ENCODE data around the gene HPX. TPM values are rescaled to one million over a fixed set of nuclear protein-coding genes. Genes with fewer than 3 reads are reported as not detected.
"Not testable (repeated sequence)": the region's sequence is repeated elsewhere in the genome, so short reads cannot be mapped to it uniquely, and the experiment has no call there.

The HPX gene
- total and polyA plus RNA-seq, 5 experiments from 2014 or later: 1.6 to 1.7 TPM; not detected in 3

GRCh38 chr11:6397636-6398035 lies 43.2 kb downstream of the HPX start:
- Mint-ChIP-seq H3K27me3 (peaks cover 0 to under 1% (median 0%) of the 10 kb centered on the region in 5 donors), H3K27ac (peak overlapping the region in 4 of 10 donors; percentile 7 to 90 (median 41)), H3K4me1 (peaks cover 62 to 99% (median 84%) of the 10 kb centered on the region in 4 donors), H3K4me3 (no peak overlapping the region), H3K36me3 (peaks cover 23 to 80% (median 45%) of the 10 kb centered on the region in 3 donors), H3K9me3 (peaks cover 0 to 2% (median 0%) of the 10 kb centered on the region in 9 donors)
- POLR2A ChIA-PET: interaction anchor here (1.1 to 13.1 kb wide), 5 partner anchors 5 to 19 kb away, joined by 4 to 421 read pairs (median 358); partner anchors contain the start of genes APBB1 and SMPD1
- DNase-seq (no peak), ATAC-seq (no peak)

- peaks cover 23 to 82% (median 45%) of the 10 kb centered on the region in 3 donors for H3K36me3 Mint-ChIP-seq
- H3K9me3 Mint-ChIP-seq: no peaks in the 10 kb centered on the region
- ATAC-seq (no peak), DNase-seq (no peak)
- no peak overlapping the region for H3K4me3 Mint-ChIP-seq
- no peaks in the 10 kb centered on the region for H3K27me3 Mint-ChIP-seq
- H3K4me1 Mint-ChIP-seq: peaks cover 59 to 98% (median 84%) of the 10 kb centered on the region in 4 donors
- H3K27ac Mint-ChIP-seq: peak overlapping the region in 9 of 10 donors; percentile 17 to 93 (median 67)
- POLR2A ChIA-PET: interaction anchor here (8.2 to 13.1 kb wide), 2 partner anchors 6 to 15 kb away, joined by 121 to 358 read pairs; no protein-coding TSS in a partner anchor
Observed at GRCh38 chr11:6397156-6397555, 43.6 kb downstream of the HPX start.

- Mint-ChIP-seq H3K27ac (peak overlapping the region; percentile 18 to 96 (median 71)), H3K4me3 (peak overlapping the region in 4 of 10 donors; percentile 5 to 22 (median 10)), H3K4me1 (peaks cover 58 to 95% (median 84%) of the 10 kb centered on the region in 4 donors), H3K36me3 (peaks cover 23 to 77% (median 40%) of the 10 kb centered on the region in 3 donors), H3K27me3 (no peaks in the 10 kb centered on the region), H3K9me3 (no peaks in the 10 kb centered on the region)
- POLR2A ChIA-PET: interaction anchor here (0.5 to 13.1 kb wide), 3 partner anchors 7 to 355 kb away, joined by 3 to 358 read pairs (median 121); no protein-coding TSS in a partner anchor
- no peak for DNase-seq
- ATAC-seq: no peak
Observed at GRCh38 chr11:6395470-6396060, 45.2 kb downstream of the HPX start.

- DNase-seq: no peak
- H3K4me3 Mint-ChIP-seq: peak overlapping the region in 8 of 10 donors; percentile 46 to 96 (median 93)
- H3K9me3 Mint-ChIP-seq: no peaks in the 10 kb centered on the region
- H3K27ac Mint-ChIP-seq: peak overlapping the region; percentile 43 to 99 (median 84)
- H3K27me3 Mint-ChIP-seq: no peaks in the 10 kb centered on the region
- peaks cover 55 to 95% (median 80%) of the 10 kb centered on the region in 4 donors for H3K4me1 Mint-ChIP-seq
- POLR2A ChIA-PET: interaction anchor here (1.6 to 13.1 kb wide), 5 partner anchors 9 to 88 kb away, joined by 3 to 358 read pairs (median 121); partner anchors contain the start of genes APBB1, ARFIP2 and TIMM10B
- no peak for ATAC-seq
- peaks cover 15 to 64% (median 28%) of the 10 kb centered on the region in 3 donors for H3K36me3 Mint-ChIP-seq
Observed at GRCh38 chr11:6393989-6394670, 46.7 kb downstream of the HPX start.

GRCh38 chr11:6392251-6392650 lies 48.5 kb downstream of the HPX start:
- POLR2A ChIA-PET: interaction anchor here (0.9 to 13.1 kb wide), 8 partner anchors 9 to 89 kb away, joined by 3 to 358 read pairs (median 40); partner anchors contain the start of genes APBB1, ARFIP2, HPX and TIMM10B
- H3K4me1 Mint-ChIP-seq: peaks cover 47 to 94% (median 73%) of the 10 kb centered on the region in 4 donors

GRCh38 chr11:6391537-6392134 lies 49.2 kb downstream of the HPX start:
- H3K4me1 Mint-ChIP-seq: peaks cover 43 to 89% (median 69%) of the 10 kb centered on the region in 4 donors
- H3K27ac Mint-ChIP-seq: peak overlapping the region; percentile 91 to 99 (median 96)
- ATAC-seq (no peak), DNase-seq (no peak)
- H3K36me3 Mint-ChIP-seq: peaks cover 4 to 39% (median 7%) of the 10 kb centered on the region in 3 donors
- no peaks in the 10 kb centered on the region for H3K27me3 Mint-ChIP-seq
- no peaks in the 10 kb centered on the region for H3K9me3 Mint-ChIP-seq
- peak overlapping the region; percentile 91 to 97 (median 93) for H3K4me3 Mint-ChIP-seq
- POLR2A ChIA-PET: interaction anchor here (0.5 to 13.1 kb wide), 9 partner anchors 11 to 189 kb away, joined by 3 to 358 read pairs (median 15); partner anchors contain the start of genes APBB1, ARFIP2 and TIMM10B

More at GRCh38 chr11:6392251-6392650, 48.5 kb downstream of the HPX start:
- Mint-ChIP-seq H3K4me3 (peak overlapping the region; percentile 91 to 97 (median 93)), H3K36me3 (peaks cover 4 to 45% (median 11%) of the 10 kb centered on the region in 3 donors), H3K27ac (peak overlapping the region; percentile 91 to 99 (median 96))
- H3K9me3 Mint-ChIP-seq, H3K27me3 Mint-ChIP-seq, ATAC-seq, DNase-seq: not testable (repeated sequence)

- POLR2A ChIA-PET: interaction anchor here (1.0 to 13.1 kb wide), 13 partner anchors 12 to 355 kb away, joined by 3 to 358 read pairs (median 8); partner anchors contain the start of genes APBB1, ARFIP2, HPX and TIMM10B
Observed at GRCh38 chr11:6390718-6391469, 49.9 kb downstream of the HPX start.

GRCh38 chr11:6389905-6390717 lies 50.7 kb downstream of the HPX start, which contains the start of gene SMPD1:
Gene SMPD1 (plus strand): TSS chr11:6390474. CDS start chr11:6390599, 125 bp downstream.
- H3K4me1 Mint-ChIP-seq: peaks cover 35 to 82% (median 67%) of the 10 kb centered on the region in 4 donors
- peak within 1 kb of the TSS; percentile 96 to 99 (median 98) for H3K27ac Mint-ChIP-seq
- peak; percentile 90 to 97 (median 92) for DNase-seq
- H3K36me3 Mint-ChIP-seq: peaks cover 0 to 28% (median 3%) of the 10 kb centered on the region in 3 donors
- POLR2A ChIA-PET: interaction anchor here (0.6 to 13.1 kb wide), 17 partner anchors 11 to 356 kb away, joined by 3 to 358 read pairs (median 4); partner anchors contain the start of genes APBB1, ARFIP2, HPX and MRPL17
- no peaks in the 10 kb centered on the region for H3K9me3 Mint-ChIP-seq
- H3K4me3 Mint-ChIP-seq: peak within 1 kb of the TSS; percentile 91 to 97 (median 93)
- H3K27me3 Mint-ChIP-seq: no peaks in the 10 kb centered on the region
- ATAC-seq: peak; percentile 83 to 85

More at GRCh38 chr11:6390718-6391469, 49.9 kb downstream of the HPX start:
- Mint-ChIP-seq H3K4me1 (peaks cover 37 to 82% (median 64%) of the 10 kb centered on the region in 4 donors), H3K36me3 (peaks cover 0 to 32% (median 3%) of the 10 kb centered on the region in 3 donors), H3K27me3 (no peaks in the 10 kb centered on the region), H3K4me3 (peak overlapping the region; percentile 91 to 97 (median 93)), H3K9me3 (no peaks in the 10 kb centered on the region), H3K27ac (peak overlapping the region; percentile 94 to 99 (median 97))
- peak in 2 of 10 donors; percentile 50 to 51 for DNase-seq
- peak; percentile 9 to 43 for ATAC-seq

GRCh38 chr11:6388748-6389147 lies 52.0 kb downstream of the HPX start:
- DNase-seq (no peak), ATAC-seq (no peak)
- H3K4me3 Mint-ChIP-seq: peak overlapping the region in 5 of 10 donors; percentile 59 to 96 (median 93)
- no peaks in the 10 kb centered on the region for H3K27me3 Mint-ChIP-seq
- H3K9me3 Mint-ChIP-seq: no peaks in the 10 kb centered on the region
- peaks cover 33 to 74% (median 60%) of the 10 kb centered on the region in 4 donors for H3K4me1 Mint-ChIP-seq
- H3K27ac Mint-ChIP-seq: peak overlapping the region; percentile 56 to 99 (median 97)
- POLR2A ChIA-PET: interaction anchor here (5.0 to 13.1 kb wide), 3 partner anchors 10 to 32 kb away, joined by 71 to 358 read pairs (median 161); partner anchors contain the start of gene APBB1
- H3K36me3 Mint-ChIP-seq: peaks cover 0 to 16% (median 3%) of the 10 kb centered on the region in 3 donors

GRCh38 chr11:6387811-6388599 lies 52.8 kb downstream of the HPX start:
- DNase-seq (no peak), ATAC-seq (no peak)
- no peaks in the 10 kb centered on the region for H3K9me3 Mint-ChIP-seq
- peaks cover 0 to 9% (median 3%) of the 10 kb centered on the region in 3 donors for H3K36me3 Mint-ChIP-seq
- POLR2A ChIA-PET: interaction anchor here (0.6 to 13.1 kb wide), 3 partner anchors 15 to 93 kb away, joined by 3 to 358 read pairs (median 161); partner anchors contain the start of genes APBB1, ARFIP2 and TIMM10B
- no peak overlapping the region for H3K4me3 Mint-ChIP-seq
- H3K27me3 Mint-ChIP-seq: no peaks in the 10 kb centered on the region
- peak overlapping the region in 7 of 10 donors; percentile 56 to 97 (median 75) for H3K27ac Mint-ChIP-seq
- peaks cover 25 to 66% (median 52%) of the 10 kb centered on the region in 4 donors for H3K4me1 Mint-ChIP-seq
